ENCODE data around the gene TIAM2. TPM values are rescaled to one million over a fixed set of nuclear protein-coding genes. Genes with fewer than 3 reads are reported as not detected.

Gene TIAM2
- total and polyA plus RNA-seq, 2 experiments from 2014 or later = 5.5 to 16.9 TPM

DNA sequence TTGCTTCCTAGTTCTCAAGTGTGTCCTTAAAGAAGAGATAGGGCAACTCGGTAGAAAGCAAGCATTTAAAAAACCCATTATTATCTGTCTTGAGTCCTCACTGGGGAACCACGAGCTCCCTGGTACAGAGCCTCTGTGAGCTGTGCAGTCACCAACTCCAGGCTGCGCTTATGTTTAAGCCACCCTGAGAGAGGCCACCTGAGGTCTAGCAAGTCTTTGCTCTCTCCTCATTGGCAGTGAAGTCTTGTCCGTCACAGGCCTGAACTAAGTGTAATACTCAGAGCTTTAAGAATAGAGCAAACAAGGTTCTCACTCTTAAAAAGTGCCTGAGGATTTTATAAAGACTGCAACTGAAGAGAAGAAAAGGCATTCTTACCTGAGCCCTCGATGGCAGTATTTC lies 264.8 kb downstream of the TIAM2 start:
- H4K20me1 ChIP-seq (ENCODE audit: insufficient read depth, poor library complexity, severe bottlenecking) = no peaks in the 10 kb centered on the region
- no peaks in the 10 kb centered on the region for H3K36me3 ChIP-seq (replicated peaks; ENCODE audit: insufficient read depth, low read depth)
- no peak for TF ChIP-seq CTCF (IDR thresholded peaks at IDR 0.05; ENCODE audit: poor library complexity)
- no peak for TF ChIP-seq EZH2phosphoT487 (IDR thresholded peaks at IDR 0.05; ENCODE audit: low read depth, severe bottlenecking, unreplicated experiment)
- no peak for TF ChIP-seq EZH2 (IDR thresholded peaks at IDR 0.05; ENCODE audit: borderline replicate concordance)
- H2AFZ ChIP-seq = no peak overlapping the region
- H3K4me3 ChIP-seq = no peak overlapping the region
- peaks cover under 1% of the 10 kb centered on the region for H3K79me2 ChIP-seq
- H3K27ac ChIP-seq = no peak overlapping the region
- H3K4me1 ChIP-seq (ENCODE audit: insufficient read depth) = no peaks in the 10 kb centered on the region
- no peaks in the 10 kb centered on the region for H3K27me3 ChIP-seq
- 91% methylated on average over 5 of the region's 5 CpGs for WGBS (ENCODE audit: low lambda C conversion rate, missing lambda C conversion rate)
- H3K9me3 ChIP-seq (ENCODE audit: low read depth) = no peaks in the 10 kb centered on the region
- DNase-seq (ENCODE audit: low spot score) = no peak
- H3K4me2 ChIP-seq = no peak overlapping the region
- no peaks in the 10 kb centered on the region for H3K9me2 ChIP-seq (replicated peaks; ENCODE audit: insufficient read depth)

GRCh38 chr6:155260686-155261085 lies 265.6 kb downstream of the TIAM2 start:
- no peak overlapping the region for H2AFZ ChIP-seq
- no peaks in the 10 kb centered on the region for H4K20me1 ChIP-seq (ENCODE audit: insufficient read depth, poor library complexity, severe bottlenecking)
- H3K9me2 ChIP-seq (replicated peaks; ENCODE audit: insufficient read depth) = no peaks in the 10 kb centered on the region
- DNase-seq (ENCODE audit: low spot score) = no peak
- WGBS (ENCODE audit: low lambda C conversion rate, missing lambda C conversion rate) = 42% methylated on average over 3 of the region's 3 CpGs
- TF ChIP-seq CTCF (IDR thresholded peaks at IDR 0.05; ENCODE audit: poor library complexity) = no peak
- TF ChIP-seq EZH2phosphoT487 (IDR thresholded peaks at IDR 0.05; ENCODE audit: low read depth, severe bottlenecking, unreplicated experiment) = no peak
- TF ChIP-seq EZH2 (IDR thresholded peaks at IDR 0.05; ENCODE audit: borderline replicate concordance) = no peak
- no peaks in the 10 kb centered on the region for H3K36me3 ChIP-seq (replicated peaks; ENCODE audit: insufficient read depth, low read depth)
- no peak overlapping the region for H3K27ac ChIP-seq
- no peak overlapping the region for H3K4me3 ChIP-seq
- H3K27me3 ChIP-seq = no peaks in the 10 kb centered on the region
- no peak overlapping the region for H3K4me2 ChIP-seq
- H3K4me1 ChIP-seq (ENCODE audit: insufficient read depth) = no peaks in the 10 kb centered on the region
- H3K79me2 ChIP-seq = peaks cover 3% of the 10 kb centered on the region
- no peaks in the 10 kb centered on the region for H3K9me3 ChIP-seq (ENCODE audit: low read depth)

DNA sequence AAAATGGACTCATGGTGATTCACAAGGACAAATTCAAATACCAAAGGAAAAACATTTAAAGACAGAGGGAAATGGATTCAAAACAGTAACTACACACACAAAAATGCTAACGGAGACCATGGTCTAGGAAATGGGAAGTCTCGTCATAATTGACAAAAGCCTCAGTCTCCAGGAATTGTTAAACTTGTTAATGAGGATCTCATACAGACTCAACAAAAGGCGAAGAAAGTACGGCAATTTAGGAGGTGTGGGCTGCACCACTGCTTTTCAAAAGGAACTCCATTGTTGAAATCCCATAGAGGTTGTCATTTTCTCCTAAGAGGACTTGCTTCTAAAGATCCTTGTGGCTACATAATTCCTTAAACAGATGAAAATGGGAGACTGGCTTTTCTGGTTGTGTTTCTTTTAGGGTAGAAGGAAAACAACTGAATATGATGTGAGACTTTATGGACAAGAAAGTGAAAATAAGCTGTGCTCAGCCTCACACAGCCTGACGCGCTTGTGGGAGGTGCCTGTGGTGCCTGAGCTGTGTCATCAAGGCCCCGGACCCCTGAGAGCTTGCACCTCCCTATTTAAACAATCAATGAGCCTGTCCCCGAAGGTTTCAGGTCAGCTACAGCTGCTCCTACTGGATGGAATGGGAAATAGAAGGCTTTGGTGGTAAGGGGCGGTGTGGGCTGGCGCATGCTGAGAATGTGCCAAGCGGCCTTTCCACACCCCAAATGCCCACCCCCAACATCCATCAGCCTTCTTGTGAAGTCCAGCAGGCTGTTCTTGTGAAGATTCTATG lies 266.2 kb downstream of the TIAM2 start:
- no peaks in the 10 kb centered on the region for H3K9me3 ChIP-seq (ENCODE audit: low read depth)

More for the DNA sequence above, 266.2 kb downstream of the TIAM2 start:
- H3K36me3 ChIP-seq (replicated peaks; ENCODE audit: insufficient read depth, low read depth) = no peaks in the 10 kb centered on the region
- no peaks in the 10 kb centered on the region for H4K20me1 ChIP-seq (ENCODE audit: insufficient read depth, poor library complexity, severe bottlenecking)
- H3K9me2 ChIP-seq (replicated peaks; ENCODE audit: insufficient read depth) = no peaks in the 10 kb centered on the region
- 87% methylated on average over 11 of the region's 11 CpGs for WGBS (ENCODE audit: low lambda C conversion rate, missing lambda C conversion rate)
- H3K4me2 ChIP-seq = no peak overlapping the region
- H3K4me3 ChIP-seq = no peak overlapping the region
- no peak for DNase-seq (ENCODE audit: low spot score)
- H3K27ac ChIP-seq = no peak overlapping the region
- H3K79me2 ChIP-seq = peaks cover 3% of the 10 kb centered on the region
- H3K27me3 ChIP-seq = no peaks in the 10 kb centered on the region
- H3K4me1 ChIP-seq (ENCODE audit: insufficient read depth) = no peaks in the 10 kb centered on the region
- no peak overlapping the region for H2AFZ ChIP-seq
- TF ChIP-seq EZH2 (IDR thresholded peaks at IDR 0.05; ENCODE audit: borderline replicate concordance) = no peak
- no peak for TF ChIP-seq CTCF (IDR thresholded peaks at IDR 0.05; ENCODE audit: poor library complexity)
- TF ChIP-seq EZH2phosphoT487 (IDR thresholded peaks at IDR 0.05; ENCODE audit: low read depth, severe bottlenecking, unreplicated experiment) = no peak

Measured in hepatocyte (in vitro differentiated cells).